NOMO-1 (cell line): ENCODE data around the gene ATP8B3.
A peak's percentile ranks its signal among the peaks of the same experiment; 100 is the strongest.
"Not testable (repeated sequence)": the region's sequence is repeated elsewhere in the genome, so short reads cannot be mapped to it uniquely, and the experiment has no call there.

ENCODE experiments used
- DNase-seq, 2 experiments: peaks; one replicate each; lab custom pipeline; 2025; ENCODE audit not compliant: unreplicated experiment in 2 of 2; lab: John Stamatoyannopoulos, UW

The ATP8B3 gene

DNA sequence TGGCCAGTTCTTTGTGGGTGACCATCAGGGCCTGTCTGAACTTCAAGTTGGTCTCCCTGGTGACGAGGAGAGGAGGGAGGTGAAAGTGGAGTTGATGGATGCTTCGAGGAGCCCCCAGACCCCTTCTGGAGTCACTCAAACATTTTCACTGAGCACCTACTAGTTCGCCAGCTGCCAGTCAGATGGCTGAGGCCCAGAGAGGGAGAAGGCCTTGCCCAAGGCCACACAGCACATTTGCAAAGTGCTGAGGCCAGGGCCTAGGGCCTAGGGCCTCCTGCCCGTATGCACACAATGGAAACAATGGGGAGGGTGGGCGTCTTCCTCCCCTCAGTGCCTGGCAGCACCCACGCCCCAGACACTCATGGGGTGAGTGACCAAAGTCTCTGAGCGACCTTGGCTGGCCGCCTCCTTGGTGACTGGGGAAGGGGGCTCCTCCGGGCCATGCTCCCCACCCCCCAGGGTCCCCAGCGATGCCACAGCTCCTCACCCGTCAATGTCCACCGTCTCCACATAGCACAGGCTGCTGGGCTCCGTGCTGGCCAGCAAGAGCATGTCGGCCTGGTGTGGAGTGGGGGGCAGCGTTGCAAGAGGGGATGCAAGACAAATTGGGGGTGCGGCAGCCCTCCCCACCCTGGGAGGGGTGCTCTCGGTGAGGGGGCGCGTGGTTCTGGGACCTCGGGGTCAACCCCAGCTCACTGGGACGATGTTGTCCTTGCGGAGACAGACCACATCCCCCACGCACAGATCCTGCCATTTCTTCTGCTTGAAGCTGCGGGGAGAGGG, 6.5 kb downstream of the ATP8B3 start:
- no peak for DNase-seq

DNA sequence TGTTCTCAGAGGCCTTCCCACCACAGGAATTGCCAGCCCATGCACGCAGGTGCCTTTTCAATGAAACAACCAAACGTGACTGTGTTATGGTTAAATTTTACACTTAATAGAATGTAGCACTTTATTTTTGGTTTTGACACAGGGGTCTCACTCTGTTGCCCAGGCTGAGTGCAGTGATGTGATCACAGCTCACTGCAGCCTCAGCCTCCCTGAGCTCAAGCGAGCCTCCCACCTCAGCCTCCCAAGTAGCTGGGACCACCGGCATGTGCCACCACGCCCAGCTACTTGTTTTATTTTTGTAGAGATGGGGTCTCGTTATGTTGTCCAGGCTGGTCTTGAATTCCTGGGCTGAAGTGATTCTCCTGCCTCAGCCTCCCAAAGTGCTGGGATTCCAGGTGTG, 7.2 kb downstream of the ATP8B3 start:
- DNase-seq, result no peak

DNA sequence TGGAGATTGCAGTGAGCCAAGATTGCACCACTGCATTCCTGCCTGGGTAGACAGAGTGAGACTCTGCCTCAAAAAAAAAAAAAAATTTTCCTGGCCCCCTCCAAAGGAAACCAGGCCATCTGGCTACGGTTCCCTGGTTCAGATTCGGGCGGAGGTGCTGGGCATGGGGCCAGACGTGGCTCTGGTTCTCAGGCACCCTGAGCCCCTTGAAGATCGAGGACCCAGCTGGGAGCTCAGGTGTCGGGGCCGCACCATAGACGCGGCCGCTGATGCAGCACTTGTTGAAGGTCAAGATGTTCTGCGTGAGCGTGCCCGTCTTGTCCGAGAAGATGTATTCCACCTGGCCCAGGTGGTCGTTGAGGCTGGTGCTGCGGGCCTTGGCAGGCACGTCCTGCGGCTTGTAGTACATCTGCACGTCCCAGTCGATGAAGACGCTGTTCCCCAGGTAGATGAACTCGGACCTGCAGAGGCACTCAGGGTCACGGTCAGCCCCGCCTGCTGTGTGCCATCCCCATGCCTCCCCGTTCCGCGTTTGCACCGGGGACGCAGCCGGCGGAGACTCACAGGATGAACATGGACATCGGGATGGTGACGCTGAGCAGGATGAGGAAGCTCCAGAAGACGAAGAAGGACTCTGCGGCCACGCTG, 12.3 kb downstream of the ATP8B3 start:
- no peak for DNase-seq

DNA sequence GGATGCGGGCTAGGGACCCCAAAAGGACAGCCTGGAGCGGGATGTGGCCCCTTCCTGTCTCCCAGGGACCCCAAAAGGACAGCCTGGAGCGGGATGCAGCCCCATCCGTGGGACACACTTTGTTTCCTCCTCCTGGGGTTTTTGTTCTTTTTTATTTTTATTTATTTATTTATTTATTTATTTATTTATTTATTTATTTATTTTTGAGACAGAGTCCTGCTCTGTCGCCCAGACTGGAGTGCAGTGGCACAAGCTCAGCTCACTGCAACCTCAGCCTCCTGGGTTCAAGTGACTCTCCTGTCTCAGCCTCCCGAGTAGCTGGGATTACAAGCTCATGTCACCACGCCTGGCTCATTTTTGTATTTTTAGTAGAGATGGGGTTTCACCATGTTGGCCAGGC, 14.8 kb downstream of the ATP8B3 start:
- DNase-seq, result not testable (repeated sequence)

DNA sequence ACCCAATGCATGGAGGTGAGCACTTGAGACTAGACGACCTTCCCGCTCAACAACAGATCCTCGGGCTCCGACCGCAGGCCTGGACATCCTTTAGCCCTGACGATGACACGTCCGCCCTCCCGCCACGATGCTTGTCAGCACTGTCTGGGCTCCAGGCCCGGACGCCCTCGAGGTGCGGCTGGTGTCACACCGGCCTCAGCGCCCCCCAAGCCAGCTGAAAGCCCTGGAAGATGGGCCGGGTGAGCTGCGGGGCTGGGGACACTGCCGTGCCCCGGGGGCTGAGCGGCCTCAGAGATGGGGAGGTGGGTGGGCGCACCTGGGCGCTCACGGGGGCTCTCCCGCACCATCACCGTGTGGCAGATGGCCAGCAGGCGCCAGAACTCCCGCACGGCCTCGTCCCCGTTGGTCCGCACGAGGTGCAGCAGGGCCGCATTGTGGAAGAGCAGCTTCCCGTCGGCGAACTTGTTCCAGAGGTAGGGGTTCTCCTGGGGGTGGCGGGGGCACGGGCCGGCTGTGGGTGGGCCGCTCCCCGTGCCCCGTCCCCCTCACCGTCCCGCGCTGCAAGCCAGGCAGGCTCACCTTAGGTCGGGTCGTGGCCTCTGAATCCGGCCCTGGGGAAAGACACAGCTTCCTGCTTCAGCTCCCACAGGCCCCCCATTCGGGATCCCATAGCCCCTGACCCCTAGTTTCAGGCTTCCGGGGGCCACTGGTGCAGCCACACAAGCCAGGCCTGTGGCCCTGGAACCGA, 15.5 kb downstream of the ATP8B3 start:
- DNase-seq, result no peak

DNA sequence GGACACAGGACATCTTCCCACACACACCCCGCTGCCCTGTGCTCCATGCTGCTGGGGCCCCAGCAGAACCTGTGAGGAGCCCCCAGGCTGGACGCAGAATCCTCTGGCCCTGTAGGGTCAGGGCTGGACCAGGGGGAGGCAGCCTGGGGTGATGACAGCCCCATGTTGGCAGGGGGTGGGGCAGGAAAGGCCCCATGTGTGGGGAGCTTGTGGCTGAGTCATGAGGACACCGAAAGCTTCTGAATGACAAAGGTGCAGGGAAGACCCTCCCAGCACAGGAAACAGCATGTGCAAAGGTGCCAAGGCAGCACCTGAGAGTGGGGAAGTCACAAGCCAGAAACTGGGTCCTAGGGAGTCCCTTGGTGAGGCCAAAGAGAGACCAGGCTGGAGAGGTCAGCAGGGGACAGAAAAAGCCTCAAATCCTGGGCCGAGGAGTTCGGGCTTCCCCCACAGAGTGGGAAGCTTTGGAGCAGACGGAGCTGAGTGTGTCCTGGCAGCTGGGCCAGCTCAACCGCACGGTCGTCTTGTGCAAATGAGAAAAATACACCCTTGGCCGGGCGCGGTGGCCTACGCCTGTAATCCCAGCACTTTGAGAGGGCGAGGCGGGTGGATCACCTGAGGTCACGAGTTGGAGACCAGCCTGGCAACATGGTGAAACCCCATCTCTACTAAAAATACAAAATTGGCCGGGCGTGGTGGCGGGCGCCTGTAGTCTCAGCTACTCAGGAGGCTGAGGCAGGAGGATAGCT, 17.5 kb downstream of the ATP8B3 start:
- DNase-seq, result no peak

DNA sequence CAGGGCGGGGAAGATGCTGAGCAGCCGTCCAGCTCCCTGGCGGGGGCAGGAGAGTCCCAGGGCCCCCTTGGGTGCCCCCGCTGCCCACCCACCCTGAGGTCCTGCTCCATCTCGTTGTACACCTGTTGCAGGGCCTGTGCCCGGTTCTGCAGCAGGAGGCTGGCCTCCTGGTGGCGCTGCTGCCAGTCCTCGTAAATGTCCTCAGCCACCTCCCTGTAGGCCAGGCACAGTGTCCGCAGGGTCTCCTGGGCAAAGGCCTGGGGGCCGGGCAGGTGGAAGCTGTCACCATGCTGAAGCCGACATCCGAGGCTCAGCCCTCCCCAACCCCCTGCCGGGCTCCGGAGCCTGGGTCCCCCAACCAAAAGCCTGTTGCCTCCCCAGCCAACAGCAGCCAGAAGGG, 20.2 kb downstream of the ATP8B3 start:
- DNase-seq, result no peak

DNA sequence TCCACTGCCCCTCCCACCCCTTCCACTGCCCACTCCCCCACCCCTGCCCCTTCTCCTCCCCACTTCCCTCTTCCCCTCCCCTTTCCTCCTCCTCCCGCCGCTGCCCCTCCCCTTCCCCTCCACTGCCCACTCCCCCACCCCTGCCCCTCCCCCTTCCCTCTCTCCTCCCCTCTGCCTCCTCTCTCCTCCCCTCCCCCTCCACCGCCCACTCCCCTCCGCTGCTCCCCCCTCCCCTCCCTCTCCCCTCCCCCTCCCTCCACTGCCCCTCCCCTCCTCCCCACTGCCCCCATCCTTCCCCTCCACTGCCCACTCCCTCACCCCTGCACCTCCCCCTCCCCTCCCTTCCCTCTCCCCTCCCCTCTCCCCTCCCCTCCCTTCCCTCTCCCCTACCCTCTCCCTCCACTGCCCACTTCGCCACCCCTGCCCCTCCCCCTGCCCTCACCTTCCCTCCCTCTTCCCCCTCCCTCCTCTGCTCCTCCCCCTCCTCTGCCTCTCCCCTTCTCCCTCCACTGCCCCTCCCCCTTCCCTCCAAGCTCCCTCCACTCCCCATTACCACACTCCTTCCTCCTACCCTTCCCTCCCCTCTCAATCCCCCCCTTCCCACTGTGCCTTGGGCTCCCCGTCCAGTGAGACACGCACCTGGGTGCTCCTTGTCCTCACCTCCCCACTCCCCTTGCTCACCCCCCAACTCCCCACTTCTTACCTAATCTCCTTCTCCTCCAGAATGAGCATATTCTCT, 21.9 kb downstream of the ATP8B3 start:
- DNase-seq, result no peak

DNA sequence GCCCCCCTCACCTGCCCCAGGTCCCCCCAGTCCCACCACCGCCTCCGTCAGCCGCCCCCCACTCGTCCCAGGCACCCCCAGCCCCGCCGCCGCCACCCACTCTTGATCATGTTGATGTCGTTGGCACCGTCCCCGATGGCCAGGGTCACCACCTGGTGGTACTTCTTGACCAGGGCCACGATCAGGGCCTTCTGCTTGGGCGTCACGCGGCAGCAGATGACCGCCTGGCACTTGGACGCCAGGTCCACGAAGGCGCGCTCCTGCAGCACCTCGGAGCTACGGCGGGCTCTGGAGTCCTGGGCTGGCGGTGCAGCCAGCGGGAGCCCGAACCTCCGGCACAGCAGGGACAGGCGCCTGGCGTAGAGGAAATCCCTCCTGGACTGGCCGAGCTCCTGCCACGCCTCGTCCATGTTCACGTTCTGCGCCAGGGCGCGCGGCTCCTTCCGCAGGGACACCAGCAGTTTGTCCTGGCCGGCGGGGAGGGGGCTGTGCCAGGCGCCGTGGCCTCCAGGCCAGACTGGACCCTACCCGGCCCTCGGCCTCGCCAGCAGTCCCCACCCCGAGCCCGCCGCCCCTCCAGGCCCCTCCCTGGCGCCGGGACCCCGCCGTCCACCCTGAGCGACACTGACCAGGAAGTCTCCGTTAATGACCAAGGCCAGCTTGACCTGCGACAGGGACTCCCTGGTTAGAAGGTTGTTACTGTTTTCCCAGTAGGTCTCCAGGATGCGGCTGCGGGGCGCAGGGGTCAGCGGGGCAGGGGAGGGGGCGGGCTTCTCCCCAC, 22.6 kb downstream of the ATP8B3 start:
- DNase-seq, result no peak

DNA sequence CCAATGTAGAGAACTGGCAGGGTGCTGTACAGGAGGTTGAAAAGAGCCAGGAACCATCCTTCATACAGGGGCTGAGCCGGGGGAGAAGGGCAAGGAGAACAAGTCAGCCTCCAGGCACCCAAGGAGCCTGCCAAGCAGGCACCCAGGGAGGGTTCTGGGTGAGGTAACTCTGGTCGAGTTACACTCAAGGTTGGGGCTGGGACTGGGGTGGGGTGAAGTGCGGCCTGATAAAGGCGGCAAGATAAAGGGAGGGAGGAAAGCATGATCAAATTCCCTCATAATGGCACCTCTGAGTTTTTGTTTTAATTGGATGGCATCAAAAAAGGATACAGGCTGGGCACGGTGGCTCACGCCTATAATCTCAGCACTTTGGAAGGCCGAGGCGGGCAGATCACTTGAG, 25.0 kb downstream of the ATP8B3 start:
- DNase-seq, result no peak

DNA sequence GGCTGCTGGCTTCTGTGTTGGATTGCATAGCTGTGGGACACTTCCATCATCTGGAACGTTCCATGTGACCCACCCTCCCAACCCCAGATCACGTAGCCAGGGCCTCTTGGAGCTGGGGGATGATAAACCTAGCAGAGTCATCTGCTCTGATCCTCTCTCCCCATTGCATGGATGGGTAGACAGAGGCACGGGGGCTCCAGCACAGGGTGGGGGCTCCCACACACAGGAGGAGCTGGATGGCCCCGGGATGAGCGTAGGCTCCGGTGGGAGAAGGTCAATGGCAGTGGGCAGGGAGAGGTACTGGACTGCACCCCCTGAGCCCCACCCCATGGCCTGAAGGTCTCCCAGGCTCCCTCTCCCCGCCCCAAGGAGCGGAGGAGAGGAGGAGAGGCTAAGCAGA, 25.4 kb downstream of the ATP8B3 start:
- DNase-seq, result no peak

DNA sequence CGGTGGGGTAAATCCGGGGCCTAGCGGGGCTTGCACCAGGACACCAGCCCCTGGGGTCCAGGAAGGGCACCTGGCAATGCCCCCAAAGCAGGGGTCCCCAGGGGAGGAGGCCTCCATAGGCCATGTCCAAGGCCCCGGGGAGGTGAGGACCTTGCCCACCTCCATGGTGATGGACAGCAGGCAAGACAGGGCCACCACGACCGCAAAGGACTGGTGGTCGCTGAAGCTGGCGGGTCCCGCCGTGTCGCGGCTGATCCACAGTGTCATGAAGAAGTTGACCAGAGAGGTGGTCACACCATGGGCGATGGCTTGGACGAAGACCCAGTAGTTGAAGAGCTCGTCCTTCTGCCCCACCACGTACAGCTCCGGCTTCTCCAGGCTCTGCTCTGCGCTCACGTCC, 26.8 kb downstream of the ATP8B3 start:
- no peak for DNase-seq

DNA sequence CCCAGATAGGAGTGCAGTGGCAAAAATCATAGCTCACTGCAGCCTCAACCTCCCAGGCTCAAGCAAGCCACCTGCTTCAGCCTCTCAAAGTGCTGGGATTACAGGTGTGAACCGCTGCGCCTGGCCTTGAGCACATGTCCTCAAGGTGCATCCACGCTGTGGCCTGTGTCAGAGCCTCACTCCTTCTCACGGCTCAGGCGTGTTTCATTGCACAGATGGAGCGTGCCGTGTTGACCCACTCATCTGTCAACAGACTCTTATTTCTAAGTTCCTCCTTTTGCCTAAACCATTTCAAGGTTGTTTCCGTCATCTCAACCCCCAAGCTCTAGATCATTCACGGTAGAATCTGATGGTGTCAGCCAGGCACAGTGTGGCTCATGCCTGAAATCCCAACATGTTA, 28.2 kb downstream of the ATP8B3 start:
- DNase-seq, result peak in 1 of 2 experiments; percentile 64

DNA sequence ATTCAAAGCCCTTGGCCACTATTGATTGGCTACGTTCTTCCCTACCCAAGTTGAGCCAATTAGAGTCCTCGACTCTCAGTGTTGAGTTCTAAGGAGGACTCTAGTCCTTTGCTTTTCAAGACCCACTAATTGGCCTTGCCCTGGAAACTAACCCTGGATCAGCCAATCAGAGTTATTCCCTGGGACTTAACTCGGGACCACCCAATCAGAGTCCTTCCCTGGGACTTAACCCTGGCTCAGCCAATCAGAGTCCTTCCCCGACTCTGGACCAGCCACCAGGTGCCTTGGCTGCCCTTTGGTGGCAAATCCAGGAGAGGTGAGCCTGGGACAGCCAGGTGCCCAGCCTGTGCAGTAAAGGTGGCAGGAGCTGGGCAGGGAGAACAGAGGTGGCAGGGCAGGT, 28.7 kb downstream of the ATP8B3 start:
- DNase-seq, result no peak

DNA sequence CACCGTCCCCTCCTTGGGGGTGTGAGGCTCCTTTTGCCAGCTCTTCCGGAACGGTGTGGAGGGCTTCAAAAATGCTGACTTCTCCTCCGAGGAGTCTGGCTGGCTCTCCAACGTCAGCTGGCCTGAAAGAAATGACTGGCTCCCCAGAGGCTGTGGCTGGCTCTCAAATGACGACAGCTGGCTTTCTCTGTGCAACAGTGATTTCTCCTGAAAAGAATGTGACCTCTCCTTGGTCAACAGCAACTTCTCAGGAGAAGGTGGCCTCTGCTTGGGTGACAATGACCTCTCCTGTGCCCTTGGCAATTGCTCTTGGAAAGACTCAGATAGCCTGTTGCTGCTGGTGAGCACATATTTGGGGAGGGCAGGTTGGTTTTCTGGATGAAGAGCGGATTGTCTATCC, 29.6 kb downstream of the ATP8B3 start:
- DNase-seq, result no peak

DNA sequence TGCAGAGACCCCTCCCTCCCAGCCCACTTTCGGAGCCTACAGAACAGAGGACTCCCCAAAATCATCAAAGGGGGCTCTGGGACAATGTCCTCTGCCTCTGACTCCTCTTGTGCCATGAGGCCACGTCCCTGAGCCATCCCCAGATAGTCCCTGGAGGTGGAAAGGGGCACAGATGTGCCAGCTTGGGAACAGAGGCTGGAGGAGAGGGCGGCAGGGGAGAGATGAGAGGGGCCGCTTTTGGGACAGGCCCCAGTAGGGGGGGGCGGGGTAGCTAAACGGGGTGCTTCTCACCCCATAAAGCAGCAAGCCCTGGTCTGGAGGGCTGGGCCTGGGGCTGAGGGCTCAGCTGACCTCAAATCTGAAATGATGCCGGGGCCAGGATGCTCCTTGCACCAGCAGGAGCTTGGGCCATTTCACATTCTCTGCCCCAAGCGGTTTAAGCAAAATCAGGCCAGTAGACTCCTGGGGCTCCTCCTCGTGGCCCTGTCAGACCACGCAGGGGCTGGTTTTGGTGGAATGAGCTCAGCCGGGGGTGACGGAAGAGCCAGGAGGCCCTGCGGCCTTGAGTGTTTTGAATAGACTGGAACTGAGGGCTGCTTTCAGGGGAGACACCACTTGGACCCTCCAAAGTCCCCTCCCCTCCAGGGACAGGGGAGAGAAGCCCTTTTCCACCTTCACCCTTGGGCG, 31.7 kb downstream of the ATP8B3 start:
- no peak for DNase-seq

DNA sequence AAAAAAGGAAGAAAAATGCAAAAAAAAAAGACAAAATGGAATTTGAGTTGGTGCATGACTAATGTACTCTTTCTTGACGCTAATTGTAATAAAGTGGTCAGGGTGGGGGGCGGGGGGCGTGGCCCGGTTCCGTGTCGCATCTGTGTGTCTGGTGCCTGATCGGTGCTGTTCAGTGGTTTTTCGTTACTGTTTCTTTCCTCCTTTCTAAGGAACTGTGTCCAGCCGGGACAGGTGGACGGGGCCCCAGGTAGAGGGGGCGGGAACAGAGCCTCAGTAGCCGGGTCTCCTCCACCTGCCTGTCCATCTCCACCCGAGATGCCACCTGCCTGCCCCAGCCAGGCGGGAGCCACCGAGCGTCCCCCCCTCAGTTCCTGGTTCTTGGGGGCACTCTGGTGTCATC, 32.5 kb downstream of the ATP8B3 start:
- no peak for DNase-seq

DNA sequence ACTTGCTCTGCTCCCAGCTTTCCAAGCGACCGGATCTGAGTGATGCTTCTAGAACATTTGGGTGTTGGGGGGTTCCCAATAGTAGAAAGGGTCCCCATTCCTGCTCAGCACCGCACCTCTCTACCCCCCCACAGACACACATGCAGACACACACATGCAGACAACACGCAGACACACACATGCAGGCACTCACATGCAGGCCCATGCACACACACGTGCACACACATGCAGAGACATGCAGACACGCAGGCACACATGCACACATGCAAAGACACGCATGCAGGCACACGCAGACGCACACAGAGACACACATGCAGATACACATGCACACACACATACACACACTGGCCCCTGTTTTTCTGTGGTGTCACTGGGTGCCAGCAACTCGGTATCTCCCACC, 34.9 kb downstream of the ATP8B3 start:
- DNase-seq, result no peak

DNA sequence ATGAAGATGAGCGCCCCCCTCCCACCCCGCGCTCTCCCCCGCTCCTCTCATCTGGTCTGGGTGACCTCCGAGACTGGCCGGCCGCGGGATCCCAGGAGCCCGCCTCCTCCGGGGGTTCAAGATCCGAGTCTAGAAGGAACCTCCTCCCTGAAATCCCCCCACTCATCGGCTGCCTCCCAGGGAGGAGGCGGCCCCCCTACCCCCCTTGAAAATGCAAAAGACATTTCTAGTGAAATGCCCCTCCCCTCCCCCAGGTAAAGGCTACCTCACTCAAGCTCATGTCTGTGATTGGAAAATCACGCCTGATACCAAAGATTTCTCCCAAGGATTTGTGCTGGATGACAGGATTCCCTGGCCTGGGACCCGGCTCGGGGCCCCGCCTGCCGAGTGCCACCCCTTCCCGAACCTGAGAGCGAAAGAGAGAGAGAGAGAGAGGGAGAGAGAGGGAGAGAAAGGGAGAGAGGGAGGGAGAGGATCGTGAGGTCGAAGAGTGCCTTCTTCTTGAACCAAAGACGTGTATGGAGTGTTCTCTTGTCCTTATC, 35.4 kb downstream of the ATP8B3 start:
- no peak for DNase-seq
